Liver (tissue), 9 donors: ENCODE results near the gene UBR4. TPM values are rescaled to one million over a fixed set of nuclear protein-coding genes. Genes with fewer than 3 reads are reported as not detected.

Experiments
- DNase-seq: peaks from one replicate; pipeline ENCODE4 v3.0.0-alpha.2; 2017; ENCODE audit warnings: low spot score
- H3K27ac ChIP-seq, 2 donors: one replicate each; pipeline ENCODE4 v1.7.0; 2013; ENCODE audit warnings: inconsistent platforms in 2 of 2, low read length in 2 of 2, control low read depth in 1 of 2, low read depth in 1 of 2, mild to moderate bottlenecking in 1 of 2
- H3K27me3 ChIP-seq, 4 donors: one replicate each; pipeline versions ENCODE4 v1.6.1 to v1.7.0; 2013; ENCODE audit warnings: low read length in 3 of 4, inconsistent platforms in 1 of 4, mild to moderate bottlenecking in 1 of 4, moderate library complexity in 1 of 4; ENCODE audit not compliant: control insufficient read depth in 4 of 4, insufficient read depth in 4 of 4
- H3K36me3 ChIP-seq, 4 donors: one replicate each; pipeline versions ENCODE4 v1.6.1 to v1.7.0; 2013; ENCODE audit warnings: low read length in 3 of 4, mild to moderate bottlenecking in 3 of 4, low read depth in 1 of 4, moderate library complexity in 1 of 4; ENCODE audit not compliant: control insufficient read depth in 4 of 4, insufficient read depth in 3 of 4
- H3K4me1 ChIP-seq, 4 donors: one replicate each; pipeline versions ENCODE4 v1.6.1 to v1.7.0; 2013; ENCODE audit warnings: low read length in 3 of 4, mild to moderate bottlenecking in 3 of 4, moderate library complexity in 1 of 4; ENCODE audit not compliant: control insufficient read depth in 4 of 4, insufficient read depth in 4 of 4
- H3K4me3 ChIP-seq, 3 donors: one replicate each; pipeline versions ENCODE4 v1.6.1 to v1.7.0; 2013; ENCODE audit warnings: low read length in 3 of 3, control low read depth in 1 of 3, low read depth in 1 of 3, mild to moderate bottlenecking in 1 of 3
- H3K9ac ChIP-seq, 2 donors: one replicate each; pipeline ENCODE4 v1.7.0; 2013; ENCODE audit warnings: low read length in 2 of 2, mild to moderate bottlenecking in 2 of 2, moderate library complexity in 2 of 2, control low read depth in 1 of 2, low read depth in 1 of 2
- H3K9me3 ChIP-seq, 4 donors: one replicate each; pipeline versions ENCODE4 v1.6.1 to v1.7.0; 2013; ENCODE audit warnings: low read length in 3 of 4; ENCODE audit not compliant: control insufficient read depth in 4 of 4
- EGR1 ChIP-seq, 2 donors: IDR thresholded peaks; 2 replicates each; pipeline ENCODE4 v1.6.1; 2016 to 2018; ENCODE audit warnings: antibody characterized with exemption in 2 of 2, low read depth in 2 of 2
- FOXA1 ChIP-seq: IDR thresholded peaks from 2 replicates; pipeline ENCODE4 v1.6.1; 2016; ENCODE audit warnings: antibody characterized with exemption
- FOXA2 ChIP-seq: IDR thresholded peaks from 2 replicates; pipeline ENCODE4 v1.6.1; 2016; ENCODE audit warnings: antibody characterized with exemption
- GABPA ChIP-seq, 2 donors: IDR thresholded peaks in 1 of 2; conservative IDR thresholded peaks in 1 of 2; 2 replicates each; pipeline ENCODE4 v1.6.1; 2016; ENCODE audit warnings: antibody characterized with exemption in 2 of 2, mild to moderate bottlenecking in 1 of 2, moderate library complexity in 1 of 2
- HNF4A ChIP-seq, 2 donors: conservative IDR thresholded peaks; 2 replicates each; pipeline ENCODE4 v1.6.1; 2016; ENCODE audit warnings: antibody characterized with exemption in 2 of 2, mild to moderate bottlenecking in 2 of 2
- HNF4G ChIP-seq: IDR thresholded peaks from 2 replicates; pipeline ENCODE4 v1.6.1; 2016; ENCODE audit warnings: antibody characterized with exemption
- JUND ChIP-seq, 2 donors: IDR thresholded peaks; 2 replicates each; pipeline ENCODE4 v1.6.1; 2016; ENCODE audit warnings: antibody characterized with exemption in 2 of 2
- MAX ChIP-seq: IDR thresholded peaks from 2 replicates; pipeline ENCODE4 v1.6.1; 2016; ENCODE audit warnings: antibody characterized with exemption
- NR2F2 ChIP-seq: IDR thresholded peaks from 2 replicates; pipeline ENCODE4 v1.6.1; 2016; ENCODE audit warnings: antibody characterized with exemption
- RAD21 ChIP-seq, 2 donors: IDR thresholded peaks; 2 replicates each; pipeline ENCODE4 v1.6.1; 2016; ENCODE audit warnings: antibody characterized with exemption in 2 of 2, mild to moderate bottlenecking in 2 of 2
- RXRA ChIP-seq, 2 donors: IDR thresholded peaks; 2 replicates each; pipeline ENCODE4 v1.6.1; 2017 to 2018; ENCODE audit warnings: antibody characterized with exemption in 2 of 2, mild to moderate bottlenecking in 1 of 2
- TAF1 ChIP-seq: conservative IDR thresholded peaks from 2 replicates; pipeline ENCODE4 v1.6.1; 2016; ENCODE audit warnings: antibody characterized with exemption, mild to moderate bottlenecking
- YY1 ChIP-seq: IDR thresholded peaks from 2 replicates; pipeline ENCODE4 v1.6.1; 2016; ENCODE audit warnings: antibody characterized with exemption, mild to moderate bottlenecking
- WGBS: extraction: QIAGEN DNeasy Blood & Tissue Kit; methylation state at CpG from one replicate; pipeline ENCODE4 v1.1.7; 2013; 5-methylcytosine and 5-hydroxymethylcytosine counted together
- polyA plus RNA-seq, 2 donors: library from polyadenylated mRNA; stranded (reverse) in 1 of 2; unstranded in 1 of 2; fragments of 200-250 nt in 1 of 2; fragments of >200 nt in 1 of 2; fragmentation: Nextera tagmentation in 1 of 2; extraction: Ambion mirVana in 1 of 2; gene quantifications; one replicate each; pipeline versions ENCODE4 v1.2.1 to v1.2.3, GENCODE V29; 2013 to 2015
- total RNA-seq, 2 donors: library from RNA; depleted of rRNA; stranded (reverse); fragments of >200 nt; gene quantifications; one replicate each; pipeline ENCODE4 v1.2.3, GENCODE V29; 2014
- TF ChIP-seq, protein P1 (sequence below): IDR thresholded peaks from 2 replicates; pipeline ENCODE4 v1.6.1; 2016; ENCODE audit warnings: antibody characterized with exemption
- TF ChIP-seq, protein P2 (sequence below): IDR thresholded peaks from 2 replicates; pipeline ENCODE4 v1.6.1; 2016; ENCODE audit warnings: antibody characterized with exemption, mild to moderate bottlenecking
- TF ChIP-seq, protein P3 (sequence below): IDR thresholded peaks from 2 replicates; pipeline ENCODE4 v1.6.1; 2016; ENCODE audit warnings: antibody characterized with exemption
- TF ChIP-seq, protein P4 (sequence below): fragments of 150-350 bp; IDR thresholded peaks from 2 replicates; pipeline ENCODE4 v1.5.1; 2017; ENCODE audit warnings: improper control_type of control experiment, low read depth, low read length; ENCODE audit not compliant: missing input control
- donor health status: healthy.
- donor health status: healthy.
- donor health status: healthy.
- donor health status: healthy.
- donor health status: healthy.

Gene UBR4
- total and polyA plus RNA-seq, 4 donors = 45.4 to 156 (median 86.9) TPM

DNA sequence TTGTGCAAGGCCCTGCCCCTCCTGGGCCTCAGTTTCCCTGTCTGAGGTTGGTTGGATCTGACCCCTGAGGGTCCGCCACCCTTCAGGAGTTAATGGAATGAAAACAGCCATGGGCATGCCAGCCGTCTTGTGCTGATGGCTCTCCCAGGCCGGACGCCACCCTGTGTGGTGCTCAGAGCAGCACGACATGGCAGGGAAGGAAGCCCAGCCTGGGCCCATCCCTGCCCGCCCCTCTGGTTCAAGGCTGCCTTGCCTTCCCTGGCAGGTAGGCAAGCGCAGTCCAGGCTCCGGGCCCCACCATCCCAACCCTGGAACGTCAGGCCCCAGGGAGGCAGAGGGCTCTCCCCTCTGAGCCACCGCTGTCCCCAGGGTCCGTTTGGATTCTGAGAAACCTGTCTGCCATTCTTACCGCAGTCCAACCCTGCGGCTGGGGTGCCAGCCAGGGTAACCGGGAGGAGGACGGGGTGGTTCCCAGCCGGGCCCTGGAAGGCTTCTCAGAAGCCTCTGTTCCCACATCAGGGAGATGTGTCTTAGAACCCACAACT is 145.1 kb downstream of the UBR4 start:
- H3K4me3 ChIP-seq = no peak overlapping the region
- 95% methylated on average over 16 of the region's 16 CpGs for WGBS

DNA sequence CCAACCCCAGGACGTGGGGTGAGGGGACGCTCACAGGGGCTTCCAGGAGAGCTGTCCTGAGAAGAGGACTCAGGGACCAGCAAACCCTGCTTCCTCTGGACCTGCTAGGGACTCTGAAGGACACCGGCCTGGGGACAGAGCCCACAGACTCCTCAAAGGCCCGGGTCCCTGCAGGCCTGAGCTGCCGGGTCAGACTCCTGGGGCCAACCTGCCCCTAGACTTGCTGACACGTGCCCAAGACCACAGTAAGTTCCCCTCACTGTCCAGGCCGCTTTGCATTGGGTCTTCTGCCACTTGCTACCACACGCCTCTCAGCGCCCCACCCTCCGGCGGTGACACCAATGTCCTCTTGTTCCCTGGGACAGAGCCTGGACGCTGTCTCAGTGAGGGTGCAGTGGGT is 146.9 kb downstream of the UBR4 start:
- no peaks in the 10 kb centered on the region for H3K36me3 ChIP-seq
- DNase-seq = no peak
- H3K27me3 ChIP-seq = no peaks in the 10 kb centered on the region
- H3K4me3 ChIP-seq = no peak overlapping the region
- no peaks in the 10 kb centered on the region for H3K9me3 ChIP-seq
- 92% methylated on average over 12 of the region's 12 CpGs for WGBS
- peaks cover 16 to 41% (median 29%) of the 10 kb centered on the region in 4 donors for H3K4me1 ChIP-seq
- TF ChIP-seq FOXA2 (no peak), EGR1 (IDR thresholded peaks at IDR 0.05; ENCODE audit: low read depth in 2 of 2) (no peak), NR2F2 (no peak), YY1 (no peak), RAD21 (IDR thresholded peaks at IDR 0.05) (no peak), JUND (IDR thresholded peaks at IDR 0.05) (no peak), RXRA (IDR thresholded peaks at IDR 0.05) (no peak), GABPA (IDR thresholded peaks at IDR 0.05 in 1 of 2, conservative IDR thresholded peaks at IDR 0.05 in 1 of 2) (no peak), TAF1 (no peak), HNF4A (conservative IDR thresholded peaks at IDR 0.05) (no peak), MAX (no peak), HNF4G (no peak), FOXA1 (no peak)
- TF ChIP-seq, protein P1, sequence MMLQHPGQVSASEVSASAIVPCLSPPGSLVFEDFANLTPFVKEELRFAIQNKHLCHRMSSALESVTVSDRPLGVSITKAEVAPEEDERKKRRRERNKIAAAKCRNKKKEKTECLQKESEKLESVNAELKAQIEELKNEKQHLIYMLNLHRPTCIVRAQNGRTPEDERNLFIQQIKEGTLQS = no peak
- TF ChIP-seq, protein P2, sequence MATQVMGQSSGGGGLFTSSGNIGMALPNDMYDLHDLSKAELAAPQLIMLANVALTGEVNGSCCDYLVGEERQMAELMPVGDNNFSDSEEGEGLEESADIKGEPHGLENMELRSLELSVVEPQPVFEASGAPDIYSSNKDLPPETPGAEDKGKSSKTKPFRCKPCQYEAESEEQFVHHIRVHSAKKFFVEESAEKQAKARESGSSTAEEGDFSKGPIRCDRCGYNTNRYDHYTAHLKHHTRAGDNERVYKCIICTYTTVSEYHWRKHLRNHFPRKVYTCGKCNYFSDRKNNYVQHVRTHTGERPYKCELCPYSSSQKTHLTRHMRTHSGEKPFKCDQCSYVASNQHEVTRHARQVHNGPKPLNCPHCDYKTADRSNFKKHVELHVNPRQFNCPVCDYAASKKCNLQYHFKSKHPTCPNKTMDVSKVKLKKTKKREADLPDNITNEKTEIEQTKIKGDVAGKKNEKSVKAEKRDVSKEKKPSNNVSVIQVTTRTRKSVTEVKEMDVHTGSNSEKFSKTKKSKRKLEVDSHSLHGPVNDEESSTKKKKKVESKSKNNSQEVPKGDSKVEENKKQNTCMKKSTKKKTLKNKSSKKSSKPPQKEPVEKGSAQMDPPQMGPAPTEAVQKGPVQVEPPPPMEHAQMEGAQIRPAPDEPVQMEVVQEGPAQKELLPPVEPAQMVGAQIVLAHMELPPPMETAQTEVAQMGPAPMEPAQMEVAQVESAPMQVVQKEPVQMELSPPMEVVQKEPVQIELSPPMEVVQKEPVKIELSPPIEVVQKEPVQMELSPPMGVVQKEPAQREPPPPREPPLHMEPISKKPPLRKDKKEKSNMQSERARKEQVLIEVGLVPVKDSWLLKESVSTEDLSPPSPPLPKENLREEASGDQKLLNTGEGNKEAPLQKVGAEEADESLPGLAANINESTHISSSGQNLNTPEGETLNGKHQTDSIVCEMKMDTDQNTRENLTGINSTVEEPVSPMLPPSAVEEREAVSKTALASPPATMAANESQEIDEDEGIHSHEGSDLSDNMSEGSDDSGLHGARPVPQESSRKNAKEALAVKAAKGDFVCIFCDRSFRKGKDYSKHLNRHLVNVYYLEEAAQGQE = no peak
- TF ChIP-seq, protein P3, sequence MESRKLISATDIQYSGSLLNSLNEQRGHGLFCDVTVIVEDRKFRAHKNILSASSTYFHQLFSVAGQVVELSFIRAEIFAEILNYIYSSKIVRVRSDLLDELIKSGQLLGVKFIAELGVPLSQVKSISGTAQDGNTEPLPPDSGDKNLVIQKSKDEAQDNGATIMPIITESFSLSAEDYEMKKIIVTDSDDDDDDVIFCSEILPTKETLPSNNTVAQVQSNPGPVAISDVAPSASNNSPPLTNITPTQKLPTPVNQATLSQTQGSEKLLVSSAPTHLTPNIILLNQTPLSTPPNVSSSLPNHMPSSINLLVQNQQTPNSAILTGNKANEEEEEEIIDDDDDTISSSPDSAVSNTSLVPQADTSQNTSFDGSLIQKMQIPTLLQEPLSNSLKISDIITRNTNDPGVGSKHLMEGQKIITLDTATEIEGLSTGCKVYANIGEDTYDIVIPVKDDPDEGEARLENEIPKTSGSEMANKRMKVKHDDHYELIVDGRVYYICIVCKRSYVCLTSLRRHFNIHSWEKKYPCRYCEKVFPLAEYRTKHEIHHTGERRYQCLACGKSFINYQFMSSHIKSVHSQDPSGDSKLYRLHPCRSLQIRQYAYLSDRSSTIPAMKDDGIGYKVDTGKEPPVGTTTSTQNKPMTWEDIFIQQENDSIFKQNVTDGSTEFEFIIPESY = no peak
- TF ChIP-seq, protein P4, sequence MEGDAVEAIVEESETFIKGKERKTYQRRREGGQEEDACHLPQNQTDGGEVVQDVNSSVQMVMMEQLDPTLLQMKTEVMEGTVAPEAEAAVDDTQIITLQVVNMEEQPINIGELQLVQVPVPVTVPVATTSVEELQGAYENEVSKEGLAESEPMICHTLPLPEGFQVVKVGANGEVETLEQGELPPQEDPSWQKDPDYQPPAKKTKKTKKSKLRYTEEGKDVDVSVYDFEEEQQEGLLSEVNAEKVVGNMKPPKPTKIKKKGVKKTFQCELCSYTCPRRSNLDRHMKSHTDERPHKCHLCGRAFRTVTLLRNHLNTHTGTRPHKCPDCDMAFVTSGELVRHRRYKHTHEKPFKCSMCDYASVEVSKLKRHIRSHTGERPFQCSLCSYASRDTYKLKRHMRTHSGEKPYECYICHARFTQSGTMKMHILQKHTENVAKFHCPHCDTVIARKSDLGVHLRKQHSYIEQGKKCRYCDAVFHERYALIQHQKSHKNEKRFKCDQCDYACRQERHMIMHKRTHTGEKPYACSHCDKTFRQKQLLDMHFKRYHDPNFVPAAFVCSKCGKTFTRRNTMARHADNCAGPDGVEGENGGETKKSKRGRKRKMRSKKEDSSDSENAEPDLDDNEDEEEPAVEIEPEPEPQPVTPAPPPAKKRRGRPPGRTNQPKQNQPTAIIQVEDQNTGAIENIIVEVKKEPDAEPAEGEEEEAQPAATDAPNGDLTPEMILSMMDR = no peak
- H3K9ac ChIP-seq = no peak overlapping the region
- H3K27ac ChIP-seq = no peak overlapping the region

More for the DNA sequence above, 145.1 kb downstream of the UBR4 start:
- H3K4me1 ChIP-seq = peaks cover 22 to 56% (median 41%) of the 10 kb centered on the region in 4 donors
- no peaks in the 10 kb centered on the region for H3K9me3 ChIP-seq
- peak overlapping the region; percentile 82 to 95 for H3K27ac ChIP-seq
- DNase-seq = no peak
- no peak overlapping the region for H3K9ac ChIP-seq
- H3K27me3 ChIP-seq = no peaks in the 10 kb centered on the region
- no peak for TF ChIP-seq JUND (IDR thresholded peaks at IDR 0.05)
- H3K36me3 ChIP-seq = no peaks in the 10 kb centered on the region
